Measurements from ENCODE around the gene HOXA13. TPM values are rescaled to one million over a fixed set of nuclear protein-coding genes. Genes with fewer than 3 reads are reported as not detected.
A peak's percentile ranks its signal among the peaks of the same experiment; 100 is the strongest.

The HOXA13 gene
- polyA plus RNA-seq, 1 of the 3 experiments (the other 2 are of a cell fraction): not detected

DNA sequence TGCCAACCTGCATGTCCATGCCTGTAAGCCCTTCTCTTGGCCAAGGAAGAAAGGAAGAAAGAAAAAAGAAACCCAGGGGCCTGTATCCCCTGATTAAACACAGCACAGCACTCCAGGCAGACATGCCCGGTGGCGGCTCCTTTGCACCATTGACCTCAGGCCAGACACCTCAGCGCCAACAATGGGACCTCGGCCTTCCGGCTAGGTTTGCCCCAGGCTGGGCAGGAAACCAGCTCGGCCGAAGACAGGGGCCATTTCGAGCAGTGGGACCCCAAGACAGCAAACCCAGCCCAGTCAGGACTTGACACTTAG, 28.6 kb downstream of the HOXA13 start:
- DNase-seq: no peak
- Histone ChIP-seq H3K4me1 (ENCODE audit: control insufficient read depth in 1 of 2, insufficient read depth in 2 of 2, low read depth in 1 of 2, low read length in 1 of 2) (peaks cover 0 to 2% of the 10 kb centered on the region in 2 experiments; a peak in 1 of 4 replicates), H3K9me2 (no peaks in the 10 kb centered on the region), H3K9me3 (no peaks in the 10 kb centered on the region), H3K27ac (ENCODE audit: low read depth in 2 of 2, low read length in 1 of 2) (no peak overlapping the region), H3K9ac (no peak overlapping the region), H3K36me3 (replicated peaks in 1 of 2; ENCODE audit: control insufficient read depth in 1 of 2, insufficient read depth in 2 of 2, low read length in 1 of 2) (no peaks in the 10 kb centered on the region), H3K27me3 (ENCODE audit: insufficient read depth) (peaks cover 100% of the 10 kb centered on the region), H3K4me3 (ENCODE audit: low read depth in 2 of 2, low read length in 1 of 2) (no peak overlapping the region), H3K4me2 (no peak overlapping the region), H3F3A (replicated peaks; ENCODE audit: insufficient read depth) (peaks cover 9% of the 10 kb centered on the region), H2AFZ (ENCODE audit: low read depth) (no peak overlapping the region), H4K20me1 (ENCODE audit: insufficient read depth) (peaks cover 13% of the 10 kb centered on the region), H3K79me2 (ENCODE audit: insufficient read depth) (no peaks in the 10 kb centered on the region)
- POLR2A ChIA-PET: no interaction called here
- 28% methylated on average over 8 of the region's 8 CpGs for WGBS (ENCODE audit: low lambda C conversion rate)
- CTCF ChIA-PET: interaction anchor here (0.7 to 12.3 kb wide), 9 partner anchors 3 to 802 kb away, joined by 3 to 205 read pairs (median 4); partner anchors contain the start of genes HOXA10, HOXA3, HOXA7 and HOXA9
- TF ChIP-seq EZH2phosphoT487 (IDR thresholded peaks at IDR 0.05; ENCODE audit: borderline replicate concordance, low read depth): 0 out of 2 replicates have a peak, but pooled peaks have one; percentile 26
- TF ChIP-seq, protein P1, sequence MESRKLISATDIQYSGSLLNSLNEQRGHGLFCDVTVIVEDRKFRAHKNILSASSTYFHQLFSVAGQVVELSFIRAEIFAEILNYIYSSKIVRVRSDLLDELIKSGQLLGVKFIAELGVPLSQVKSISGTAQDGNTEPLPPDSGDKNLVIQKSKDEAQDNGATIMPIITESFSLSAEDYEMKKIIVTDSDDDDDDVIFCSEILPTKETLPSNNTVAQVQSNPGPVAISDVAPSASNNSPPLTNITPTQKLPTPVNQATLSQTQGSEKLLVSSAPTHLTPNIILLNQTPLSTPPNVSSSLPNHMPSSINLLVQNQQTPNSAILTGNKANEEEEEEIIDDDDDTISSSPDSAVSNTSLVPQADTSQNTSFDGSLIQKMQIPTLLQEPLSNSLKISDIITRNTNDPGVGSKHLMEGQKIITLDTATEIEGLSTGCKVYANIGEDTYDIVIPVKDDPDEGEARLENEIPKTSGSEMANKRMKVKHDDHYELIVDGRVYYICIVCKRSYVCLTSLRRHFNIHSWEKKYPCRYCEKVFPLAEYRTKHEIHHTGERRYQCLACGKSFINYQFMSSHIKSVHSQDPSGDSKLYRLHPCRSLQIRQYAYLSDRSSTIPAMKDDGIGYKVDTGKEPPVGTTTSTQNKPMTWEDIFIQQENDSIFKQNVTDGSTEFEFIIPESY (IDR thresholded peaks at IDR 0.05; ENCODE audit: borderline replicate concordance, low read depth): no peak

DNA sequence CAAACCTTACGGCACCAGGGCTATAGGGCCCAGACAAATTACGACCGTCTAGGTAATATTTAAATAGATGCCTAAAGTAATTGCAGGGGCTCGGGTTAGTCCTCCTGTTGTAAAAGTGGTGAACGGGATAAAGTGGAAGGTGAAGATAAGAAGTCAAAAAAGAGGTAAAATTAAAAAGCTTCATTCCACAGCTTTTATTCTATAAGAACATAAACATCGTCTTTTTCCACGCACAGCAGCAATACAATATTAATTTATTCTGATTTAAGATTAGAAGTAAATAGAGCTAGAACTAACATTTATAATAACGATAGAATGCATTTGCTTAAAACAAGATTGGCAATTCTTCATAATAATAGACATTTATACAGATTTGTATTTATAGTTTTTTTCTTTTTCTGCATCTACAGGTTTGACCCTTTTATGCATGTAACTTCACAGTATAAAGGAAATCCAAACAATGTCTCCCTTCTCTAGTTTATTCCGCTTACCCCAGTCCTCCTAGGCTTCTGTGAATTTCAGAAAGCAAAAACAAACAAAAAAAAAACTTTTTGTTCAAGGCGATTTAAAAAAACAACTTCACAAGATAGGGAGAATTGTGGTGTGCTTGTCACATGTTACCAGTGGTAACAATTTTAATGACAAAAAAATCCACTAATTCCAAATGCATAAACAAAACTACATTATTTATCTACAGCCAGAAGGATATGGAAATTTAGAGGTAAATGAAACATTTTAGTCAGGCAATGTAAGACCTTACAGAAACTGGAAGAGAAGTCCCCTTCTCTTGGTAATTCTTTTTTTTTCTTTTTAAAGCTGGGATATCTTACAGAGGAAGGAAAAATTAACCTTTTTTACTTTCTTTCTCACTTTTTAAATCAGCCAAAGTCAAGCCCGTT, 29.2 kb downstream of the HOXA13 start:
- WGBS (ENCODE audit: low lambda C conversion rate): 15% methylated on average over 11 of the region's 11 CpGs
- no peak overlapping the region for H3K4me2 ChIP-seq
- H2AFZ ChIP-seq (ENCODE audit: low read depth): no peak overlapping the region
- TF ChIP-seq EZH2phosphoT487 (IDR thresholded peaks at IDR 0.05; ENCODE audit: borderline replicate concordance, low read depth): peak; percentile 77
- no peak for TF ChIP-seq ELF1 (IDR thresholded peaks at IDR 0.05)
- ChIA-PET POLR2A (no interaction called here), CTCF (interaction anchor here (0.7 to 12.3 kb wide), 9 partner anchors 4 to 801 kb away, joined by 3 to 205 read pairs (median 6); partner anchors contain the start of genes HOXA10, HOXA3, HOXA7 and HOXA9)
- no peak for DNase-seq
- peaks cover 9% of the 10 kb centered on the region for H3F3A ChIP-seq (replicated peaks; ENCODE audit: insufficient read depth)
- no peaks in the 10 kb centered on the region for H3K36me3 ChIP-seq (replicated peaks in 1 of 2; ENCODE audit: control insufficient read depth in 1 of 2, insufficient read depth in 2 of 2, low read length in 1 of 2)
- H3K27ac ChIP-seq (ENCODE audit: low read depth in 2 of 2, low read length in 1 of 2): no peak overlapping the region
- H4K20me1 ChIP-seq (ENCODE audit: insufficient read depth): peaks cover 13% of the 10 kb centered on the region
- H3K4me1 ChIP-seq (ENCODE audit: control insufficient read depth in 1 of 2, insufficient read depth in 2 of 2, low read depth in 1 of 2, low read length in 1 of 2): peaks cover 0 to 2% of the 10 kb centered on the region in 2 experiments; a peak in 1 of 4 replicates
- H3K9me2 ChIP-seq: no peaks in the 10 kb centered on the region
- no peak overlapping the region for H3K9ac ChIP-seq
- no peak overlapping the region for H3K4me3 ChIP-seq (ENCODE audit: low read depth in 2 of 2, low read length in 1 of 2)
- peaks cover 100% of the 10 kb centered on the region for H3K27me3 ChIP-seq (ENCODE audit: insufficient read depth)
- H3K9me3 ChIP-seq: no peaks in the 10 kb centered on the region
- H3K79me2 ChIP-seq (ENCODE audit: insufficient read depth): no peaks in the 10 kb centered on the region

DNA sequence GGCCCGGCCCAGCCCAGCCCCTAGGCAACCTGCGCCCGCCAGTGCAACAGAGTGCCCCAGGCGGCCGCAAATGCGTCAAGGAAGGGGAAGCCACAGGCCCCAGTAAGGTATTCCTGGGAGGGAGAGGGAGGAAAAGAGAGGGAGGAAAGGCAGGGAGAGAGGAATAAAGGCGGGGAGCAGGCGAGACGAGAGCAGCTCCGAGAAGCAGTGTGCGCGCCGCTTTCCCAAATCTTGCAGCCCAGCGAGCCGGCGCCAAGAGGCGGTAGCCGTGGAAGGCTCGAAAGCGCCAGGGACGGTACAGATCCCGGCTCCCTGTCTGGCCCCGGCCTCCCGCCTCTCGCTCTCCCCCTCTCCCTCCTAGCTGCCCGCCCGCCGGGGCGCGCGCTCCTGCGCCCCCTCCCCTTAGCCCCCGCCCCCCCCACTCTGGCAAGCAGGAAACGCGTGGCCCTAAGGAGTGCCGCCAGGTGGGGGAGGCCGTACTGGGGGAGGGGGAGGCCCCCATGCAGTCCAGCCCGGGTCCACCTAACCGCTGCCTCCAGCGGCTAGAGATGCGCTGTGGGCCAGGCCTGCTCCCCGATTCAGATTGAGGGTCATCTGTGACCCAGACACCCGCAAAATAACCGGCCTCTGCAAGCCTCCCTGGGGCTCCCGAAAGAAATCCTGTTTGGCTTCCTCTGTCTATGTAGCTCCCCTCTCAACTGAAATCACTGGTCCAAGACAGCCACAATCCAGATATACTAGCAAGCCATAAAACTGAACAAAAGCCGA, 30.0 kb downstream of the HOXA13 start:
- Histone ChIP-seq H3K9ac (no peak overlapping the region), H3K9me2 (no peaks in the 10 kb centered on the region), H2AFZ (ENCODE audit: low read depth) (no peak overlapping the region), H3K4me3 (ENCODE audit: low read depth in 2 of 2, low read length in 1 of 2) (no peak overlapping the region), H3K4me2 (no peak overlapping the region), H3K27ac (ENCODE audit: low read depth in 2 of 2, low read length in 1 of 2) (no peak overlapping the region), H4K20me1 (ENCODE audit: insufficient read depth) (peaks cover 13% of the 10 kb centered on the region), H3K4me1 (ENCODE audit: control insufficient read depth in 1 of 2, insufficient read depth in 2 of 2, low read depth in 1 of 2, low read length in 1 of 2) (peaks cover 0 to 2% of the 10 kb centered on the region in 2 experiments; a peak in 1 of 4 replicates), H3K79me2 (ENCODE audit: insufficient read depth) (no peaks in the 10 kb centered on the region), H3K9me3 (no peaks in the 10 kb centered on the region), H3F3A (replicated peaks; ENCODE audit: insufficient read depth) (peaks cover 9% of the 10 kb centered on the region), H3K27me3 (ENCODE audit: insufficient read depth) (peaks cover 100% of the 10 kb centered on the region), H3K36me3 (replicated peaks in 1 of 2; ENCODE audit: control insufficient read depth in 1 of 2, insufficient read depth in 2 of 2, low read length in 1 of 2) (no peaks in the 10 kb centered on the region)
- CTCF ChIA-PET: interaction anchor here (1.4 to 12.3 kb wide), 7 partner anchors 4 to 800 kb away, joined by 3 to 205 read pairs (median 12); partner anchors contain the start of genes HOXA10, HOXA7 and HOXA9
- POLR2A ChIA-PET: no interaction called here
- TF ChIP-seq EZH2phosphoT487 (IDR thresholded peaks at IDR 0.05; ENCODE audit: borderline replicate concordance, low read depth): peak; percentile 97
- TF ChIP-seq SMC3 (IDR thresholded peaks at IDR 0.05; ENCODE audit: low read depth, low read length): no peak
- 12% methylated on average over 25 of the region's 46 CpGs for WGBS (ENCODE audit: low lambda C conversion rate)
- no peak for DNase-seq

Data from SK-N-SH (cell line).